ENCODE results near the gene USP47.

Gene USP47, protein sequence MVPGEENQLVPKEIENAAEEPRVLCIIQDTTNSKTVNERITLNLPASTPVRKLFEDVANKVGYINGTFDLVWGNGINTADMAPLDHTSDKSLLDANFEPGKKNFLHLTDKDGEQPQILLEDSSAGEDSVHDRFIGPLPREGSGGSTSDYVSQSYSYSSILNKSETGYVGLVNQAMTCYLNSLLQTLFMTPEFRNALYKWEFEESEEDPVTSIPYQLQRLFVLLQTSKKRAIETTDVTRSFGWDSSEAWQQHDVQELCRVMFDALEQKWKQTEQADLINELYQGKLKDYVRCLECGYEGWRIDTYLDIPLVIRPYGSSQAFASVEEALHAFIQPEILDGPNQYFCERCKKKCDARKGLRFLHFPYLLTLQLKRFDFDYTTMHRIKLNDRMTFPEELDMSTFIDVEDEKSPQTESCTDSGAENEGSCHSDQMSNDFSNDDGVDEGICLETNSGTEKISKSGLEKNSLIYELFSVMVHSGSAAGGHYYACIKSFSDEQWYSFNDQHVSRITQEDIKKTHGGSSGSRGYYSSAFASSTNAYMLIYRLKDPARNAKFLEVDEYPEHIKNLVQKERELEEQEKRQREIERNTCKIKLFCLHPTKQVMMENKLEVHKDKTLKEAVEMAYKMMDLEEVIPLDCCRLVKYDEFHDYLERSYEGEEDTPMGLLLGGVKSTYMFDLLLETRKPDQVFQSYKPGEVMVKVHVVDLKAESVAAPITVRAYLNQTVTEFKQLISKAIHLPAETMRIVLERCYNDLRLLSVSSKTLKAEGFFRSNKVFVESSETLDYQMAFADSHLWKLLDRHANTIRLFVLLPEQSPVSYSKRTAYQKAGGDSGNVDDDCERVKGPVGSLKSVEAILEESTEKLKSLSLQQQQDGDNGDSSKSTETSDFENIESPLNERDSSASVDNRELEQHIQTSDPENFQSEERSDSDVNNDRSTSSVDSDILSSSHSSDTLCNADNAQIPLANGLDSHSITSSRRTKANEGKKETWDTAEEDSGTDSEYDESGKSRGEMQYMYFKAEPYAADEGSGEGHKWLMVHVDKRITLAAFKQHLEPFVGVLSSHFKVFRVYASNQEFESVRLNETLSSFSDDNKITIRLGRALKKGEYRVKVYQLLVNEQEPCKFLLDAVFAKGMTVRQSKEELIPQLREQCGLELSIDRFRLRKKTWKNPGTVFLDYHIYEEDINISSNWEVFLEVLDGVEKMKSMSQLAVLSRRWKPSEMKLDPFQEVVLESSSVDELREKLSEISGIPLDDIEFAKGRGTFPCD (N-terminal part only)

DNA sequence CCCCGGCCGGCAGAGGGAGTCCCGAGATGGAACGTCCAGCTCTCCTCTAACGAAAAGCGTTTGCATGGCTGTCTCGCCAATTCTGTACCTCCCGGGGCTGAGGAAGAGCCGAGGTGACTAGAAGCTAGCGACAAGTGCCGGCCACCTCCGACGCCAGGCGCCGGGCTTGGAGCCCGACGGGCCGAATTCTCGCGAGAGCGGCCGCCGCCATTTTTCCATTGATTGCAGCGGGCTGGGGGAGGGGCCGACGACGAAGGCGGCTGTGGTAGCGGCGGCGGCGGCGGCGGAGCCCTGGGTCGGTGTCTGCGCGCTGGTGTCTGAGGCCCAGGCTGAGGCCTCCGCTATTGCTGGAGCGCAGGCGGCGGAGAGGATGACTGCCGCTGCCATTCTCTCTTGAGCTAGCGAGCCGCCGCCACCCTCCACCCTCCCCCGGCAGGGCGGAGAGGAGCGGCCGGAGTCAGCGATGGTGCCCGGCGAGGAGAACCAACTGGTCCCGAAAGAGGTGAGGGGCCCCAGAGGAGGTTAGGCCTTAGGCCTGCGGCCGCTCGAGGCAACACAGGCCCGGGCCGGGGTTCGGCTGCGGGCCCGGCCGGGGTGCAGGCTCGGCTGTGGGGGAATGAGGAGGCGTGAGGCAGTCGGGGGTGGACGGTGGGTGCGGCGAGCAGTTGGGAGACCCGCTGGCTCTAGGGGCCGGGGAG lies at the start of gene USP47:
Gene USP47, plus strand, starts transcription at position 250 of the 698 bp plus-strand sequence. Its CDS starts 214 bp downstream, at position 464.
- peak; percentile 93 to 94 (median 93) for DNase-seq

DNA sequence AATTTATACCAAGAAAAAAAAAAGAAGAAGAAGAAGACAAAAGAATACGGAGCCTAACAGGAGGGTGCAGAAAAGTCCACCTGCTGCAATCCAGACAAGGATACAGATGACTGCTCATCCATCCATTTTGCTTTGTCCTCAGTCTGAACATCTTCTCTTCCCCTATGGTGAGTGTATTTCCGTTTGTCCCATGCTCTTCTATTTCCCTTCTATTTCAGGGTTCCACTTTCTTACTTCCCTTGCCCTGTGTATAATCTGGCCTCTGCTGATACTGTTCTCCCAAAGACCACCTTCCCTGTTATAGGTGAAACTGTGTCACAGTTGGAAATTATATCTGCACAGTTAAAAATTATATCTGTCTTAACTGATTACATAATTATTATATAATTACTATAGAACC lies 48.7 kb upstream of the USP47 start:
- no peak for DNase-seq

DNA sequence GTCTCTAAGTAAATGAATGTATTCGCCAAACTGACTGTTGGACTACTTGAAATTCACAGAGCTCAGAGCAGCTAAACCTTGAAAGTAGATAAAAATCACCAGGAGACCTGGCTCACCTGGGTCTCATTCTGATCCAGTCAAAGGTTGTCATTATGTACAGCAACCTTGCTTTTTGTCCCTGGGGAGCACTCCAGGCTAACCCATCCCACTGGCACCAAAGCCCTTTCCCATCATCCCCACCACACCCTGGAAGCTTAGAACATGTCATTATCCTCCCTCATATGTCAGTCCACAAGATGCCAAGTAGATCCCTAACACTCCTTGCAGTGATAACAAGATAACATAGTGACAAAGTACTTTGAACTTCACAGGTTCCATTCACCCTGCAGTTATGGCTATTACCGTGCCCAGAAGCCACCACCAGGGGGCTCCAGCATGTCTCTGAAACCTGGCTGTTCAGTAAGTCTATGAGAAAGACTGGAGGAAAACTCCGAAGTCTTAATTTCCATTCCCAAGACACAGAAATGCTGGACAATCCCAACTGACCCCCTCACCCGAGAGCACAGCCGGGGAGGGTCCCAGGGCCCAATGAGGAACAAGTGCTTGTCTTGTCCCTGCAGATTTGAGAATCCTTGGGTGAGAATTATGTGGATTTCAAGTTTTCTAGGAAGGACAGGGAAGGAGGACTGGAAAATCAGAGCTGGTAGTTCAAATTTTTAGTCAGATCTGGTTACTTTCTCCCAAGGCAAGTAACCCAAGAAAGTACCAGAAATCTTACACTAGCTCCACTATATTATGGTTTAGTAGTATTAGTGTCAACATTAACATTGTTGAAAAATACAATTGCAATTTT lies 43.0 kb upstream of the USP47 start:
- DNase-seq, result peak in 2 of 3 experiments; percentile 61 to 84

DNA sequence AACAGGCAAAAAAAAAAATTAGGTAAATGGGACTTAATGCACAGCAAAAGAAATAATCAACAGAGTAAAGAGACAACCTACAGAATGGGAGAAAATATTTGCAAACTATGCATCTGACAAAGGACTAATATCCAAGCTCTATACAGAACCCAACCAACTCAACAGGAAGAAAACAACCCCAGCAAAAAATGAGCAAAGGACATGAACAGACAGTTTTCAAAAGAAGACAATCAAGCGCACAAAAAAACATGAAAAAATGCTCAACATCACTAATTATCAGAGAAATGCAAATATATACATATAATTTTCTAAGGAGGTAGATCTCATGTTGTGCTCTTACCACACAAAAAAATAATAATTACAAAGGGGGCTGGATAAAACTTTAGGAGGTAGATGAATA lies 36.5 kb upstream of the USP47 start:
- no peak for DNase-seq

DNA sequence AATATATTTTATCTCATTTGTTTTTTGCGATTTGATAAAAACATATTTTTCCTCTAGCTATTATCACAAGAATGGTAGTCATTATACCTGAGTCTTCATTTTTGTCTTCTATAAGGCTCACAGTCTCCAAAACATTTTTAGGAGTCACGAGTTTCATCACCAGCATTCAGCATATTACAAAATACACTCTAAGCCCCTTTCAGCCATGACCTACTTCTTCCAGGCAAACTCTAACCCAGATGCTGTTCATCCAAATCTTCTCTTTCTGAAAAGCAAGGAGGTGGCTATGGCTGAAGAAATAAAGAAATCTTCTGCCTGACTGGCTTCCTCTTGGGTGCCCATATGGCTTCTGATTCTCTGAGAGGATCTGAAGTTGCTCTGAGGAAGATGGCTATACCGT lies 35.7 kb upstream of the USP47 start:
- no peak for DNase-seq

DNA sequence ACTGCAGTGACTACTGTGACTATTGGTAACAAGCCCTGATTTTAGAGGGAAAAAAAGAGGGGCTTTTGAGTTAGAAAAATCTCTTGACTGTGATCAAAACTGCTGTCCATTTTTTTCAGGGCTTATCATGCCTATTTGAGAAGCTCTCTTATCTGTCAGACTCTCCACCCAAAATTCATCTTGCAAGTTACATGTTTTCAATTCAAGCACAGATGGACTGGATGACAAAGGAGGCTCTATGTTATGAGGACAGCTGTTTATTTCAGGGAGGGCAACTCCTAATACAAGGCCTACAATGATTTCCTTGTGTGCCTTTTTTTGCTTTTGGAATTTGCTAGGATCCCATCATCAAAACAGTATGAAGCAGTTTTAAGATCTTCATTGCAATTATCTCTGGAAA lies 35.2 kb upstream of the USP47 start:
- DNase-seq, result no peak

DNA sequence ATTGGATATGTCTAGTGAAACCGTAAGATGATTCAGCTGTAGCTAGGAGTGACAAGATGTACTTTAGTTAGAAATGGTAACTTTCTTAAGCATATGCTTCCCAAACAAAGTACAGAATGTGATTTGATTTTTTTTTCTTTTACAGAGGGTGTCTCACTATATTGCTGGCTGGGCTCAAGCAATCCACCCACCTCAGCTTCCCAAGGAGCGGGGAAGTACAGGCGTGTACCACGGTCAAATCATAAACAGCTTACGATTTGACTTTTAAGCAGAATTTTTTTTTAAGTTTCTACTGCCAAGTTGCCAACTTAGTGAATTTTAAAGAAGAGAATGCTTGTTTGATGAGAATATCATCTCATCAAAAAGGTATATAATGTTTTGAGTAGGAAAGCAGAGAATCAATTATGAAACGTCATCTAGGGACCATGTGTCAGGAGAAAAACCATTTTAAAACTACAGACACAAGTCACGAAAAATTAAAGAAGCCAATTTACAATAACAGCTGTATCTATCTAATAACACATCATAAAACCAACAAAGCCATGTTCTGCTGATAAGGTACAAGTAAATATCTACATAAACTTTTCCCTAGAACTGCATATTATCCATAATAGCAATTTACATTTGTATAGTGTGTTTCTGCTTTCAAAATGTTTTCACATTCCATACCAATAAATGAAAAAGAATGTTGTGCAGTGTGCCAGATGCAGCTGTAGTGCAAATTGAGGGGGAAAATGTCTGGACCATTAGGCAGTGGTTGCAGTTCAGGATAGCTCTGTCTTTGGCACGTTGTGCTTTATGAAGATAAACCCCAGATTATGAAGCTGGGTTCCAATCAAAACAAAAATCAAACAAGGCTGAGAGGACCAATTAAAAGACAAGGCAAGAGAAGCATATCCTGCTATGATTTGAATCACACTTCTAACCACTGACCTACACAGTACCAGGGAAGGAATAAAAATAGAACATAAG lies 33.7 kb upstream of the USP47 start:
- DNase-seq, result no peak

DNA sequence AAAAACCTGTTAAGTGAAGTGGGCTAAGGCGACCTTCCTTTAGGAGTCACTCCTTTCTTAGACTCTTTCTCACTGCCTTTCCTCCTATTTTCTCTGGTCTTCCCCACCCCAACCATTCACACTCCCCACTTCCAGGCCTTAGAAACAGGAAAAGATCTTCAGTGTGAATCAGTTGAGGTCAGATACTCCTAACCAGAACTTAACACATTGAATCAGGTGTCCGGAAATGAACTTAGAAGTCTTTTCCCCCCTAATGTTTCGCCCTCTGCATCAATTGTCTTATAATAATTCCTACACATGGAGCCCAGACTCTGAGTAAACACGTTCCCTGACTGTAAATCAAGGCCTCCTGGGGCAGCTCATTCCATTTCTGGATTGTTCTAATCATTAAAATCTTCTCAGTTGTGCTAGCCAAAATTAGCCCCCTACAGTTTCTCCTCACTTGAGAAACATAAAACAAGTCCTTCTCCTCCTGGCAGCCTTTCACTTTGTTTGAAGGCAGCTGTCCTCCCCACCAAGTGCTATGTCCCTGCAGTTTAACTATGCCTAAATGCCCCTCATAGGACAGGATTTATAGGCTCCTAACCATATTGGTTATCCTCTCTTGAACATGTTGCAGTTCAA lies 32.7 kb upstream of the USP47 start:
- peak in 2 of 3 experiments; percentile 13 to 56 for DNase-seq

DNA sequence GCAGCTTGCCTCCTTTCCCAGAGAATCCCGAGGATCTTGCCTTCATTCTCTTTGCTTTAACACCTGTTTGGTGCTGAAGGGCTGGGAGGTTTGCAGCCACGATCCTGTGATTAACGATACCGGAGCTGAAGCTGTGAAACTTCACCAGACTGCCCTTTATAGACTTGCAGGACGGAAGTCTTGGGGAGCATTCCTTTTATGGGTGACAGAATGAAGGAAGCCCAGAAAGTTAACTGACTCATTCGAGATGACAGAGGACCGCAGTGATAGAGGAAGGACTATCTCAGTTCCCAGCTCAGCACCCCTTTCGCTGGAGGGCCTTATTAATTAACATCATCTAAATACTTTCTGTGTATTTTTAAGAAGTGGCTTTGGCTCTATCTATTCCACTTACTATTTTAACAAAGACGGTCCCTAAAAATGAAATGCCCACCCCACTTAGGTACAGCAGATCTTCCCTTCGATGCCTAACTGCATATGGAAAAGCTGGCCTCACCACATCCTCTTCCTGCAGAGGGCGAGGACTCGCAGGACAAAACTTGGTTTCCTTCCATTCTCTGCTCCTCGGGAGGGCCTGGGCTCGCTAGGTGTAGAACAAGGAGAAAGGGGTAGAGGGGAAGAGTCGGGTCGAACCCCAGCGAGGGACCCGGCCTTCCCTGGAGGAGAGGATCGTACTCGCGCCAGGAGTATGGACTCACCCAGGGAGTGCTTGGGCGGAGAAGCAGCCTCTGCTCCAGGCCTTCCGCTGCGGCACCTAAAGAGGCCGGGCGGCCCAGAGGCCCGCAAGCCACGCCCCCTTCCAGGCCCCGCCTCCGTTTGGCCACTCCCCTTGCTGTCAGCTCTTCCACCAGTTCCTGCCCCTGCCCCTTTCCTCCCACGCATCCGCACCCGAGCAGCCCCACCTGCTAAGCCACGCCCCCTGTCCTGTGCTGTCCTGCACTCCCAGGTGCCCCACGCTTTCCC lies 30.7 kb upstream of the USP47 start:
- DNase-seq, result no peak

DNA sequence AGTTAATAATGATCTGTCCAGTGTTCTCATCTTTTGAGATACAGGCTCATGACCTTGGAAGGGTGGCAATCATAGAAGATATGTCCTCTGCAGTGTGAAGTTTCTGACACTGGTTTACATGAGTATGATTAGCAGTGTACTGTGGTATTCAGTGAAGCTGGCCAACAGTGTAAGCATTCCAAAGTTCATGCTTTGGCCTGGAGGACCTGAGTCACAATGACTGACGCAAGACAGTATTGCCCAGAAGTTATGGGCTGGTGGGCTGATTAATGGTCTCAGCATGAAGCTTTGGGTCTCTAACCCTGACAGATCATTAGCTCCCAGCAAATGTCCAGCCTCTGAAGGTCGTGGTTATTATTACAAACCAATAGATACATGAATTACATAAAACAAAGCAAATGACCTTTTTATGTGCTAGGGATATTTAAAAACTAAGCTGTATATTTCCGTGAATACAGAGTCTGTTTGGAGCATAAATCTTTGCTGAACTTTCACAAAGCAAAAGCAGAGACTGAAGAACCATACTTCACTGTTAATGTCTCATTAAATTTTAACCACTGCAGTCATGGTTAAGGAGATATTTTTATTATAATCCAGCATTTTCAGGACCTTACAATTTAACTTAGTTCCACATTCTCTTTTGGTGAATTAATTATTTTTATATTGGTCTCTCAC lies 28.3 kb upstream of the USP47 start:
- DNase-seq, result no peak

DNA sequence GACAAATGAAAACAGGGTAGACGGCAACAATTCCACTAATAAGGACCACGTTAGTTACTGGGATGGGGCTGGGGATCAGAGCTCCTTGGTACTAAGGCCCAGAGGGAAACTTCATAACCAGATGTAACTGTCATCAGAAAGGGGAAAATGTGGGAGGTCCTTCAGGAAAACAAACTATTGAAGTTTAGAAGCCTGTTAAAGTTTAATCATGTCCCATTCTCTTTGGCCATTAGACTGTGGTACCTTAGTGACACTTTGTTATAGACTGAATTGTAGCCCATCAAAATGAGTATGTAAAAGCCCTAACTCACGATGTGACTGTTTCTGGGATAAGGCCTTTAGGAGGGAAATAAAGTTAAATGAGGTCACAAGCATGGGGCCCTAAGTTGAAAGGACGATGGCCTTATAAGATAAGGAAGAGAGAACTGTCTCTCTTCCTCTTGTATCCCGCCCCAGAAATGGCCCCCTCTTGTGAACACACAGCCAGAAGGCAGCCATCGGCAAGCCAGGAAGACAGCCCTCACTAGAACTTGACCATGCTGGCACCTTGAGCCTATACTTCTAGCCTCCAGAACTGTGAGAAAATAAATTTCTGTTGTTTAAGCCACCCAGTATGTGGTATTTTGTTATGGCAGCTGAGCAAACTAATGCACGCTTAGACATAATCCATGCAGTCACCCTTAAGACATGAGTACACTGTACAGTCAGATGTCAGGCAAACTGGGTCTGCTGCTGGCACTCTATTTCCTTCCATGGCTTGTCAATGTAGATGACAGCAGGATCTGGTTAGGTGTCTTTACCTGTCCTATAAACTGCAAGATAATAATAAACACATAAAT lies 26.9 kb upstream of the USP47 start:
- DNase-seq, result peak in 1 of 3 experiments; percentile 33

DNA sequence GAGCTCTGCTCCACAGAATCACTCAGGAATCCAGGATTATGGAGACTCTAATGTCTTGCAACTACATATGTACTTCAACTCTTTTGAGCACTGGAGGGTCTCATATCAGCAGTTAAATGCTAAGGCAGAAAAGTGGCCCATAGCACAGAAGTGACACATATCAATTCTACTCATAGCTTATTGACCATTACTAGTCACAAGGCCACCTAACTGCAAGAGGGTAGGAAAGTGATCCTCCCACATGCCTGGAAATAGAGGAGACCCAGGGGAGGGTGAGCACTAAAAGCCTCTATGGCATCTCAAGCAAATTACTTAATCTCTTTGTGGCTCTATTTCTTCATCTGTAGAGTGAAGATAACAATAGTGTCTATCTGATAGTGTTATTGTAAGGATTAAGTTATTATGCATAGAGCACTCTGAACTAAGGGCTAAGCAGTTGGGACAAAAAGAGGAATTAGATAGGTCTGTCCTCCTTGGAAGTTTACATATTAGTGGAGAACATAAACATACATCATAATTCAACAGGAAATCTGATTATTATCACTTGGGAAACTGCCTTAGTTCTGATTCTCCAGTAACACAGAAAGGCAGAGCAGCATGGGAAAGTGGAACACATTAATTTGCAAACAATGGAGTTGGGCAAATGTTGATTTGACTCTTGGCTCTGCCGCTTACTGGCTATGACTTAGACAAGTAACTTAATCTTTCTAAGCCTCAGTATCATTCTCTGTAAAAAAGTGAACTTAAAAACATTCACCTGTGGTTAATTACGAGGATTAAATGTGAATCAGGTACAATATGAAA lies 25.1 kb upstream of the USP47 start:
- DNase-seq, result no peak

DNA sequence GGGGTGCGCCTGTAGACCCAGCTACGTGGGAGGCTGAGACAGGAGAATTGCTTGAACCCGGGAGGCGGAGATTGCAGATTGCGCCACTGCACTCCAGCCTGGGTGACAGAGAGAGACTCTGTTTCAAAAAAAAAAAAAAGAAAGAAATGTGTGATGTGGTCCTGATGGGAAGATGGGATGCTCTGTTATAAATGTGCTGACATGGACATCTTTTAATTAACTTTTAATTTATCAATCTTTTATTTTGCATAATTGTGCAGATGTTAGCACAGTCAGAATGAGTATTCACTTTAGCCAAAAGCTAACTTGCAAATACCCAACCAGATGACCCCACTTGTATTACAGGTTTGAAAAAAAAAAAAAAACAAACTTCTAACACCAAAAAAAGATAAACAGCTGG lies 23.8 kb upstream of the USP47 start:
- DNase-seq, result no peak

DNA sequence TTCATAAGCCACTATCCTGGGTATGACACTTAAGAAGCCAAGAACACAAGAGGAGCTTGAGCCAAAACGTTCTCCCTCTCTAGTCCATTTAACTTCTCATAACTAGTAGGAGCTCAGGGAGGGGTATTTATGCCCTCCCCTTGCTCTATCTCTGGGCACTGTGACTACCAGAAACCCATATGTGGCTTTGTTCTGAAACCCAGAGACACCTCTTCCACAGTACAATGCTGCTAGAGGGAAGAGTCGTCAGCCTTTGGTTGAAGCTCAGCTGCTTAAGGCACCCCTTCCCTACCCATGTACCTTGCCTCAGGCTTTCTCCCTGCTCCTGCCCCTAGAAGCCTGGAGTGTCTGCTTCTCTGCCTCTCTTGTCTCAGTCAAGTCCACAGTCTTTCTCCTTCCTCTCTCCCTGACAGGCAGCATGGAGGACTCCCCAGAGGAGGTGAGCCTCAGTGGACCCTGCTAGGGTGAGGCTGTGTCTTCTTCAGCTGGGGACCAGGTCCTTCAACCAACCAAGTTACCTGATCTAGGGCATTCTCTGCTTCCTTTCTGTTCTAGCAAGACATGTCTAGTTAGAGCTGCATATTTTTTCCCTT lies 23.1 kb upstream of the USP47 start:
- no peak for DNase-seq

DNA sequence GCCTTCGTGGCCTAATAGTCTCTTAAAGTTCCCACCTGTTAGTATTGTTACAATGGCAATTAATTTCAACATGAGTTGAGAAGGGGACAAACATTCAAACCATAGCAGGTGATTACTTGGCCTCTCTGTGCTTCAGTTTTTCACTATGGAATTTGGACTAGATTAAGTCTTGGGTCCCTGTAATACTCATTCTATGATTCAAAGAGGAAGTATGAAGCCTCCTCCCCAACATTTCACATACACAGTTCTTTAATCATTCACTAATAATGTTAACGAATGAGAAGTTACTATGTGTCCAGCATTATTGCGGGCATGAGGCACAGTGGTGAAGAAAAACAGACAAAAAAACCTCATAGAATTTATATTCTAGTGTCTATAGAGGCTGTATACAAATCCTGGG lies 19.9 kb upstream of the USP47 start:
- DNase-seq, result no peak

DNA sequence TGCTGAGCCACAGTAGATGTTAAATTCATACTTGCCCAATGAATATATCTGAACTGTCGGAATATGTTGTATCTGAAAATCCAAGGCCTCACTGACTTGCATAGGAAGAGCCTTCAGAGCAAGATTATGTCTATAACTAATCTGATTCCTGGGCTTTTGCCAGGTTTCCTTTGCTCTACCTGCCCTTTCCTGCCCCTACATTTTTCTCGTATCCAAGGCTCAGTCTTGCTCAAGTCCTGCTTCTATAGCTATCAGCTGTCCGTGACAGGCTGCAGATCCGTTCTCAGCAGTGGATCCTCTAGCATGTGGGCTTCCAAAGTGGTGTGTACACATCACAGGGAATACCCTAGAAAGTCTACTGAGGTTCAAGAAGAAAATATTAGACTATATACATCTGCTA lies 18.8 kb upstream of the USP47 start:
- no peak for DNase-seq

Measured in NCI-H1417 (cell line).